ENCODE data around the gene MMP15. TPM values are rescaled to one million over a fixed set of nuclear protein-coding genes. Genes with fewer than 3 reads are reported as not detected.
A peak's percentile ranks its signal among the peaks of the same experiment; 100 is the strongest.

Gene MMP15
- total and polyA plus RNA-seq, 2 of the 13 experiments (the other 11 are each of a cell fraction or from before 2014, with no cell fraction given) = 35.2 to 44.9 TPM

- no peak for DNase-seq (ENCODE audit: low spot score)
- no peak for FAIRE-seq
- WGBS (ENCODE audit: low lambda C conversion rate) = 40% methylated on average over 19 of the region's 19 CpGs
- in situ Hi-C loops (cut with HindIII; ENCODE audit: extremely low pct_ligation_motif_present, low pct_unique_long_range_greater_than_20kb) (no loop called here), intact Hi-C loops (cut with micrococcal nuclease; ENCODE audit: unreplicated experiment) (no loop called here)
- ChIA-PET CTCF (ENCODE audit: low intra/inter-chr PET ratio, low total read pairs) (no interaction called here), POLR2A (no interaction called here)
- Histone ChIP-seq H3K9me3 (ENCODE audit: low read length) (no peaks in the 10 kb centered on the region), H3K4me3 (replicated peaks in 1 of 3; ENCODE audit: insufficient read depth in 1 of 3, low read depth in 2 of 3, low read length in 3 of 3) (no peak overlapping the region), H3K27ac (ENCODE audit: extremely low read length, insufficient read depth, low read length) (no peak overlapping the region), H3K4me1 (ENCODE audit: insufficient read depth, low read length) (no peaks in the 10 kb centered on the region), H2AFZ (ENCODE audit: low read length) (no peak overlapping the region), H3K36me3 (replicated peaks in 1 of 2; ENCODE audit: control insufficient read depth in 1 of 2, insufficient read depth in 2 of 2, low read length in 2 of 2) (no peaks in the 10 kb centered on the region), H4K20me1 (ENCODE audit: insufficient read depth, low read length) (no peaks in the 10 kb centered on the region), H3K27me3 (ENCODE audit: control insufficient read depth in 1 of 2, insufficient read depth in 2 of 2, low read length in 2 of 2) (peaks cover 3 to 6% of the 10 kb centered on the region in 2 experiments; a peak in 3 of 5 replicates), H3K4me2 (ENCODE audit: low read depth, low read length) (no peak overlapping the region), H3K9ac (ENCODE audit: insufficient read depth, low read depth, low read length) (no peak overlapping the region), H3K79me2 (ENCODE audit: insufficient read depth, low read length) (no peaks in the 10 kb centered on the region)
- BruUV-seq (replicated peaks) = no TSS peak
- peak; percentile 50 for ATAC-seq
- TF ChIP-seq IRF1 (CRISPR knock-in tag; IDR thresholded peaks at IDR 0.05; ENCODE audit: low read depth) = no peak
- TF ChIP-seq TAF15 (IDR thresholded peaks at IDR 0.05; ENCODE audit: low read depth, low read length, poor library complexity, severe bottlenecking) = no peak
- no peak for TF ChIP-seq ZFP37 (CRISPR knock-in tag; IDR thresholded peaks at IDR 0.05; ENCODE audit: borderline replicate concordance)
- TF ChIP-seq DNMT3B (CRISPR knock-in tag; conservative IDR thresholded peaks at IDR 0.05) = no peak
- TF ChIP-seq, protein P1, sequence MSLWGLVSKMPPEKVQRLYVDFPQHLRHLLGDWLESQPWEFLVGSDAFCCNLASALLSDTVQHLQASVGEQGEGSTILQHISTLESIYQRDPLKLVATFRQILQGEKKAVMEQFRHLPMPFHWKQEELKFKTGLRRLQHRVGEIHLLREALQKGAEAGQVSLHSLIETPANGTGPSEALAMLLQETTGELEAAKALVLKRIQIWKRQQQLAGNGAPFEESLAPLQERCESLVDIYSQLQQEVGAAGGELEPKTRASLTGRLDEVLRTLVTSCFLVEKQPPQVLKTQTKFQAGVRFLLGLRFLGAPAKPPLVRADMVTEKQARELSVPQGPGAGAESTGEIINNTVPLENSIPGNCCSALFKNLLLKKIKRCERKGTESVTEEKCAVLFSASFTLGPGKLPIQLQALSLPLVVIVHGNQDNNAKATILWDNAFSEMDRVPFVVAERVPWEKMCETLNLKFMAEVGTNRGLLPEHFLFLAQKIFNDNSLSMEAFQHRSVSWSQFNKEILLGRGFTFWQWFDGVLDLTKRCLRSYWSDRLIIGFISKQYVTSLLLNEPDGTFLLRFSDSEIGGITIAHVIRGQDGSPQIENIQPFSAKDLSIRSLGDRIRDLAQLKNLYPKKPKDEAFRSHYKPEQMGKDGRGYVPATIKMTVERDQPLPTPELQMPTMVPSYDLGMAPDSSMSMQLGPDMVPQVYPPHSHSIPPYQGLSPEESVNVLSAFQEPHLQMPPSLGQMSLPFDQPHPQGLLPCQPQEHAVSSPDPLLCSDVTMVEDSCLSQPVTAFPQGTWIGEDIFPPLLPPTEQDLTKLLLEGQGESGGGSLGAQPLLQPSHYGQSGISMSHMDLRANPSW (CRISPR knock-in tag; IDR thresholded peaks at IDR 0.05; ENCODE audit: borderline replicate concordance) = no peak
- TF ChIP-seq ZBTB1 (CRISPR knock-in tag; IDR thresholded peaks at IDR 0.05; ENCODE audit: borderline replicate concordance) = no peak
- no peak for TF ChIP-seq MZF1 (CRISPR knock-in tag; IDR thresholded peaks at IDR 0.05; ENCODE audit: borderline replicate concordance)
- no peak for TF ChIP-seq SOX6 (IDR thresholded peaks at IDR 0.05)
- TF ChIP-seq SOX6 (CRISPR knock-in tag; IDR thresholded peaks at IDR 0.05) = no peak
- TF ChIP-seq CTCF (CRISPR knock-in tag; IDR thresholded peaks at IDR 0.05) = peak; percentile 35
- TF ChIP-seq KDM5B (CRISPR knock-in tag; IDR thresholded peaks at IDR 0.05; ENCODE audit: borderline replicate concordance) = no peak
- TF ChIP-seq ZNF619 (CRISPR knock-in tag; IDR thresholded peaks at IDR 0.05) = no peak
- no peak for TF ChIP-seq ZNF674 (CRISPR knock-in tag; IDR thresholded peaks at IDR 0.05; ENCODE audit: low read depth)
- no peak for TF ChIP-seq ZNF614 (CRISPR knock-in tag; IDR thresholded peaks at IDR 0.05; ENCODE audit: borderline replicate concordance)
- TF ChIP-seq ZNF550 (CRISPR knock-in tag; IDR thresholded peaks at IDR 0.05; ENCODE audit: borderline replicate concordance) = no peak
- TF ChIP-seq STAG1 (CRISPR knock-in tag; IDR thresholded peaks at IDR 0.05) = peak; percentile 30; the same call in 1 of the 2 replicates
- no peak for TF ChIP-seq PPARG (CRISPR knock-in tag; conservative IDR thresholded peaks at IDR 0.05)
- TF ChIP-seq ZNF703 (CRISPR knock-in tag; IDR thresholded peaks at IDR 0.05; ENCODE audit: borderline replicate concordance) = no peak
Observed at GRCh38 chr16:58086381-58087208, 61.0 kb downstream of the MMP15 start.

Data from HepG2 (cell line).